ENCODE data around the gene WDR18. TPM values are rescaled to one million over a fixed set of nuclear protein-coding genes. Genes with fewer than 3 reads are reported as not detected.

WDR18 gene
- total RNA-seq, 1 donor from 2014 or later: 60.0 TPM

- H3K27me3 ChIP-seq (ENCODE audit: insufficient read depth, low read length): peaks cover 31% of the 10 kb centered on the region
- H3K4me1 Mint-ChIP-seq (ENCODE audit: low read depth, unreplicated experiment): no peaks in the 10 kb centered on the region
- no peaks in the 10 kb centered on the region for H3K79me2 ChIP-seq (ENCODE audit: insufficient read depth, low read length)
- FAIRE-seq: no peak
- peaks cover 2% of the 10 kb centered on the region for H3K36me3 Mint-ChIP-seq (ENCODE audit: low read depth, unreplicated experiment)
- peak; percentile 55 for DNase-seq (ENCODE audit: low read depth)
- H3K4me2 ChIP-seq (ENCODE audit: low read length): peak overlapping the region; percentile 66
- no peaks in the 10 kb centered on the region for H3K9me3 Mint-ChIP-seq (ENCODE audit: unreplicated experiment)
- H3K27ac Mint-ChIP-seq (ENCODE audit: unreplicated experiment): no peak overlapping the region
- no peak overlapping the region for H2AFZ ChIP-seq (ENCODE audit: low read depth, low read length)
- H3K4me3 Mint-ChIP-seq (ENCODE audit: unreplicated experiment): no peak overlapping the region
- H3K9me3 ChIP-seq (ENCODE audit: insufficient read depth, low read depth, low read length): no peaks in the 10 kb centered on the region
- H3K4me3 ChIP-seq (ENCODE audit: insufficient read depth, low read depth, low read length): peak overlapping the region; percentile 6
- H3K27me3 Mint-ChIP-seq (ENCODE audit: low read depth, unreplicated experiment): peaks cover 15% of the 10 kb centered on the region
- H3K36me3 ChIP-seq (ENCODE audit: insufficient read depth, low read length): no peaks in the 10 kb centered on the region
- no peak overlapping the region for H3K27ac ChIP-seq (ENCODE audit: low read depth, low read length)
- peaks cover 23% of the 10 kb centered on the region for H4K20me1 ChIP-seq (ENCODE audit: insufficient read depth, low read length)
- TF ChIP-seq CTCF (IDR thresholded peaks at IDR 0.05; ENCODE audit: insufficient read depth, low read depth, low read length): no peak
- peak; percentile 91 for TF ChIP-seq EZH2 (IDR thresholded peaks at IDR 0.05; ENCODE audit: insufficient read depth, low read length)
- H3K9ac ChIP-seq (ENCODE audit: low read length): no peak overlapping the region
- H3K4me1 ChIP-seq (ENCODE audit: insufficient read depth, low read length): peaks cover 8% of the 10 kb centered on the region
These were observed 12.1 kb downstream of the WDR18 start for GRCh38 chr19:996051-996838.

- Histone ChIP-seq H3K9me3 (ENCODE audit: insufficient read depth, low read depth, low read length) (no peaks in the 10 kb centered on the region), H4K20me1 (ENCODE audit: insufficient read depth, low read length) (peaks cover 26% of the 10 kb centered on the region), H3K36me3 (ENCODE audit: insufficient read depth, low read length) (no peaks in the 10 kb centered on the region), H2AFZ (ENCODE audit: low read depth, low read length) (no peak overlapping the region), H3K79me2 (ENCODE audit: insufficient read depth, low read length) (no peaks in the 10 kb centered on the region), H3K27me3 (ENCODE audit: insufficient read depth, low read length) (peaks cover 34% of the 10 kb centered on the region), H3K9ac (ENCODE audit: low read length) (no peak overlapping the region), H3K27ac (ENCODE audit: low read depth, low read length) (no peak overlapping the region), H3K4me2 (ENCODE audit: low read length) (no peak overlapping the region), H3K4me1 (ENCODE audit: insufficient read depth, low read length) (peaks cover 8% of the 10 kb centered on the region), H3K4me3 (ENCODE audit: insufficient read depth, low read depth, low read length) (no peak overlapping the region)
- no peaks in the 10 kb centered on the region for H3K4me1 Mint-ChIP-seq (ENCODE audit: low read depth, unreplicated experiment)
- H3K9me3 Mint-ChIP-seq (ENCODE audit: unreplicated experiment): no peaks in the 10 kb centered on the region
- no peak for FAIRE-seq
- no peak for TF ChIP-seq CTCF (IDR thresholded peaks at IDR 0.05; ENCODE audit: insufficient read depth, low read depth, low read length)
- TF ChIP-seq EZH2 (IDR thresholded peaks at IDR 0.05; ENCODE audit: insufficient read depth, low read length): no peak
- no peak for DNase-seq (ENCODE audit: low read depth)
- H3K4me3 Mint-ChIP-seq (ENCODE audit: unreplicated experiment): no peak overlapping the region
- H3K27me3 Mint-ChIP-seq (ENCODE audit: low read depth, unreplicated experiment): peaks cover 20% of the 10 kb centered on the region
- H3K36me3 Mint-ChIP-seq (ENCODE audit: low read depth, unreplicated experiment): peaks cover 2% of the 10 kb centered on the region
- peak overlapping the region; percentile 34 for H3K27ac Mint-ChIP-seq (ENCODE audit: unreplicated experiment)
These were observed 13.9 kb downstream of the WDR18 start for GRCh38 chr19:998064-998463.

- Mint-ChIP-seq H3K36me3 (ENCODE audit: low read depth, unreplicated experiment) (peaks cover 2% of the 10 kb centered on the region), H3K4me1 (ENCODE audit: low read depth, unreplicated experiment) (no peaks in the 10 kb centered on the region), H3K4me3 (ENCODE audit: unreplicated experiment) (peak overlapping the region; percentile 45), H3K9me3 (ENCODE audit: unreplicated experiment) (no peaks in the 10 kb centered on the region), H3K27ac (ENCODE audit: unreplicated experiment) (peak overlapping the region; percentile 82), H3K27me3 (ENCODE audit: low read depth, unreplicated experiment) (peaks cover 24% of the 10 kb centered on the region)
- DNase-seq (ENCODE audit: low read depth) (no peak), FAIRE-seq (no peak)
- Histone ChIP-seq H3K4me2 (ENCODE audit: low read length) (no peak overlapping the region), H3K9me3 (ENCODE audit: insufficient read depth, low read depth, low read length) (no peaks in the 10 kb centered on the region), H3K27ac (ENCODE audit: low read depth, low read length) (no peak overlapping the region), H3K36me3 (ENCODE audit: insufficient read depth, low read length) (no peaks in the 10 kb centered on the region), H2AFZ (ENCODE audit: low read depth, low read length) (no peak overlapping the region), H3K4me3 (ENCODE audit: insufficient read depth, low read depth, low read length) (no peak overlapping the region), H4K20me1 (ENCODE audit: insufficient read depth, low read length) (peaks cover 20% of the 10 kb centered on the region), H3K79me2 (ENCODE audit: insufficient read depth, low read length) (no peaks in the 10 kb centered on the region), H3K27me3 (ENCODE audit: insufficient read depth, low read length) (peaks cover 34% of the 10 kb centered on the region), H3K4me1 (ENCODE audit: insufficient read depth, low read length) (peaks cover 8% of the 10 kb centered on the region), H3K9ac (ENCODE audit: low read length) (no peak overlapping the region)
- no peak for TF ChIP-seq CTCF (IDR thresholded peaks at IDR 0.05; ENCODE audit: insufficient read depth, low read depth, low read length)
- no peak for TF ChIP-seq EZH2 (IDR thresholded peaks at IDR 0.05; ENCODE audit: insufficient read depth, low read length)
These were observed 15.2 kb downstream of the WDR18 start for GRCh38 chr19:999379-999719.
